Panc1 (cell line): ENCODE results near the gene ANKRD65. TPM values are rescaled to one million over a fixed set of nuclear protein-coding genes. Genes with fewer than 3 reads are reported as not detected.
"Not testable (repeated sequence)": the region's sequence is repeated elsewhere in the genome, so short reads cannot be mapped to it uniquely, and the experiment has no call there.

Source experiments
- ATAC-seq: fragments of 200-7000 bp; cut with Tn5 transposase; 2 replicates; pipeline ENCODE4 v1.9.1; 2020; ENCODE audit warnings: mild to moderate bottlenecking, moderate library complexity
- BruUV-seq: library from RNA; stranded (reverse); fragments of 400-500 nt; replicated peaks from 2 replicates; lab custom pipeline; 2021; lab: Mats Ljungman, UMichigan
- CTCF ChIA-PET: fragments of 300-600 bp; sonication (Branson Sonifier 250); formaldehyde crosslinking; loops from one replicate; lab custom pipeline; 2022; ENCODE audit warnings: antibody characterized with exemption; lab: Charles Lee
- POLR2A ChIA-PET: fragments of 300-600 bp; sonication (Branson Sonifier 250); formaldehyde crosslinking; loops from one replicate; lab custom pipeline; 2022; ENCODE audit warnings: antibody characterized with exemption; lab: Charles Lee
- DNase-seq: peaks from one replicate; pipeline ENCODE4 v3.0.0-alpha.2; 2010; ENCODE audit warnings: low read depth, low spot score
- H3K27ac ChIP-seq: 2 replicates; pipeline ENCODE4 v1.5.1; 2011; ENCODE audit warnings: mild to moderate bottlenecking, low read length, inconsistent platforms
- H3K27me3 ChIP-seq: fragments of 200-500 bp; sonication (Bioruptor generic); 2 replicates; pipeline ENCODE4 v1.6.0; 2014; ENCODE audit warnings: low read length, inconsistent platforms; ENCODE audit not compliant: control insufficient read depth, insufficient read depth
- H3K36me3 ChIP-seq: fragments of 200-500 bp; sonication (Bioruptor generic); 2 replicates; pipeline ENCODE4 v1.5.1; 2014; ENCODE audit warnings: inconsistent platforms, mild to moderate bottlenecking, low read length, moderate library complexity; ENCODE audit not compliant: control insufficient read depth, insufficient read depth
- H3K4me1 ChIP-seq: 2 replicates; pipeline ENCODE4 v1.5.1; 2011; ENCODE audit warnings: inconsistent platforms, mild to moderate bottlenecking, low read length, moderate library complexity; ENCODE audit not compliant: control insufficient read depth, insufficient read depth
- H3K4me3 ChIP-seq, 2 experiments: 2 replicates each; pipeline ENCODE4 v1.5.1; 2011 to 2012; ENCODE audit warnings: low read depth in 2 of 2, low read length in 2 of 2, mild to moderate bottlenecking in 2 of 2, inconsistent platforms in 1 of 2, moderate library complexity in 1 of 2
- H3K9me3 ChIP-seq: fragments of 200-500 bp; sonication (Bioruptor generic); 2 replicates; pipeline ENCODE4 v1.5.1; 2014; ENCODE audit warnings: low read depth, mild to moderate bottlenecking, inconsistent platforms, low read length, moderate library complexity; ENCODE audit not compliant: control insufficient read depth, insufficient read depth
- POLR2AphosphoS5 ChIP-seq: IDR thresholded peaks from 2 replicates; pipeline ENCODE4 v1.6.1; 2012; ENCODE audit warnings: mild to moderate bottlenecking, low read depth, low read length, moderate library complexity
- SIN3A ChIP-seq: IDR thresholded peaks from 2 replicates; pipeline ENCODE4 v1.6.1; 2012; ENCODE audit warnings: low read depth, mild to moderate bottlenecking, low read length, moderate library complexity, borderline replicate concordance; ENCODE audit not compliant: insufficient read depth
- TCF7L2 ChIP-seq: IDR thresholded peaks from 2 replicates; pipeline ENCODE4 v1.6.1; 2011; ENCODE audit warnings: mild to moderate bottlenecking, low read depth, low read length, inconsistent platforms
- in situ Hi-C: cut with HindIII; loops from 2 replicates; pipeline ENCODE4 v1.10.0; 2016; ENCODE audit warnings: low sequenced_read_pairs, low pct_unique_long_range_greater_than_20kb
- intact Hi-C: fragments of 100-400 bp; cut with micrococcal nuclease; formaldehyde crosslinking; loops from one replicate; pipeline ENCODE4 v1.10.0; 2022; ENCODE audit not compliant: unreplicated experiment
- total RNA-seq: library from RNA; stranded (reverse); gene quantifications from one replicate; pipeline ENCODE4 v1.2.1, GENCODE V29; 2021; ENCODE audit not compliant: unreplicated experiment
- TF ChIP-seq, protein P1 (sequence below), 2 experiments: IDR thresholded peaks; 2 replicates each; pipeline ENCODE4 v1.6.1; 2011 to 2012; ENCODE audit warnings: low read depth in 2 of 2, control low read depth in 1 of 2, low read length in 1 of 2, mild to moderate bottlenecking in 1 of 2, moderate library complexity in 1 of 2; ENCODE audit not compliant: insufficient read depth in 1 of 2
- TF ChIP-seq, protein P2 (sequence below): fragments of 450-650 bp; IDR thresholded peaks from 2 replicates; pipeline ENCODE4 v1.5.1; 2017; ENCODE audit warnings: mild to moderate bottlenecking

ANKRD65 gene
- total RNA-seq, 1 experiment from 2014 or later: 1.9 TPM

DNA sequence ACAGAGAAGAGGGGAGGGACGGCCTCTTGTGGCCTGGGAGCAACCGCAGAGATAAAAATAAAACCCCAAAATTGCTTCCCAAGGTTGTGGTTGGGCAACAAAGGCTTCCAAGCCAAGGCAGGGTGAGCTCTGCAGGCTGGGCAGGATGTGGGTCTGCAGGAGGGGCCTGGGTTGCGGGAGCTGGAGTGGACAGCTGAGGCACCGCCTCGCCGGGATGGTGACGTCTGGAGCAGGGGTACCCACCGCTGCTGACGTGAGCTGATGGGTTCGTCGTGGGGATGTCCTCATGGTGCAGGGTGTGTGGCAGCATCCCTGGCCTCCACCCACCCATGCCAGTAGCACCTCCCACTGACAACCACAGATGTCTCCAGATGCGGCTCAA lies 49.7 kb downstream of the ANKRD65 start:
- intact Hi-C loops (no loop called here), in situ Hi-C loops (no loop called here)
- ChIA-PET CTCF (interaction anchor here (0.9 to 1.8 kb wide), 3 partner anchors 26 to 98 kb away, joined by 3 to 8 read pairs (median 3); no protein-coding TSS in a partner anchor), POLR2A (interaction anchor here (0.6 kb wide), 1 partner anchor 388 kb away, joined by 3 read pairs; no protein-coding TSS in a partner anchor)
- DNase-seq: no peak
- Histone ChIP-seq H3K27ac (no peak overlapping the region), H3K4me1 (peaks cover 26% of the 10 kb centered on the region), H3K36me3 (peaks cover 16% of the 10 kb centered on the region; the same call in 1 of the 2 replicates), H3K9me3 (no peaks in the 10 kb centered on the region), H3K4me3 (no peak overlapping the region), H3K27me3 (no peaks in the 10 kb centered on the region)
- ATAC-seq: no peak
- BruUV-seq: no TSS peak
- no peak for TF ChIP-seq POLR2AphosphoS5
- TF ChIP-seq, protein P1, sequence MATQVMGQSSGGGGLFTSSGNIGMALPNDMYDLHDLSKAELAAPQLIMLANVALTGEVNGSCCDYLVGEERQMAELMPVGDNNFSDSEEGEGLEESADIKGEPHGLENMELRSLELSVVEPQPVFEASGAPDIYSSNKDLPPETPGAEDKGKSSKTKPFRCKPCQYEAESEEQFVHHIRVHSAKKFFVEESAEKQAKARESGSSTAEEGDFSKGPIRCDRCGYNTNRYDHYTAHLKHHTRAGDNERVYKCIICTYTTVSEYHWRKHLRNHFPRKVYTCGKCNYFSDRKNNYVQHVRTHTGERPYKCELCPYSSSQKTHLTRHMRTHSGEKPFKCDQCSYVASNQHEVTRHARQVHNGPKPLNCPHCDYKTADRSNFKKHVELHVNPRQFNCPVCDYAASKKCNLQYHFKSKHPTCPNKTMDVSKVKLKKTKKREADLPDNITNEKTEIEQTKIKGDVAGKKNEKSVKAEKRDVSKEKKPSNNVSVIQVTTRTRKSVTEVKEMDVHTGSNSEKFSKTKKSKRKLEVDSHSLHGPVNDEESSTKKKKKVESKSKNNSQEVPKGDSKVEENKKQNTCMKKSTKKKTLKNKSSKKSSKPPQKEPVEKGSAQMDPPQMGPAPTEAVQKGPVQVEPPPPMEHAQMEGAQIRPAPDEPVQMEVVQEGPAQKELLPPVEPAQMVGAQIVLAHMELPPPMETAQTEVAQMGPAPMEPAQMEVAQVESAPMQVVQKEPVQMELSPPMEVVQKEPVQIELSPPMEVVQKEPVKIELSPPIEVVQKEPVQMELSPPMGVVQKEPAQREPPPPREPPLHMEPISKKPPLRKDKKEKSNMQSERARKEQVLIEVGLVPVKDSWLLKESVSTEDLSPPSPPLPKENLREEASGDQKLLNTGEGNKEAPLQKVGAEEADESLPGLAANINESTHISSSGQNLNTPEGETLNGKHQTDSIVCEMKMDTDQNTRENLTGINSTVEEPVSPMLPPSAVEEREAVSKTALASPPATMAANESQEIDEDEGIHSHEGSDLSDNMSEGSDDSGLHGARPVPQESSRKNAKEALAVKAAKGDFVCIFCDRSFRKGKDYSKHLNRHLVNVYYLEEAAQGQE (IDR thresholded peaks at IDR 0.05; ENCODE audit: insufficient read depth in 1 of 2, low read depth in 2 of 2, low read length in 1 of 2): no peak
- TF ChIP-seq, protein P2, sequence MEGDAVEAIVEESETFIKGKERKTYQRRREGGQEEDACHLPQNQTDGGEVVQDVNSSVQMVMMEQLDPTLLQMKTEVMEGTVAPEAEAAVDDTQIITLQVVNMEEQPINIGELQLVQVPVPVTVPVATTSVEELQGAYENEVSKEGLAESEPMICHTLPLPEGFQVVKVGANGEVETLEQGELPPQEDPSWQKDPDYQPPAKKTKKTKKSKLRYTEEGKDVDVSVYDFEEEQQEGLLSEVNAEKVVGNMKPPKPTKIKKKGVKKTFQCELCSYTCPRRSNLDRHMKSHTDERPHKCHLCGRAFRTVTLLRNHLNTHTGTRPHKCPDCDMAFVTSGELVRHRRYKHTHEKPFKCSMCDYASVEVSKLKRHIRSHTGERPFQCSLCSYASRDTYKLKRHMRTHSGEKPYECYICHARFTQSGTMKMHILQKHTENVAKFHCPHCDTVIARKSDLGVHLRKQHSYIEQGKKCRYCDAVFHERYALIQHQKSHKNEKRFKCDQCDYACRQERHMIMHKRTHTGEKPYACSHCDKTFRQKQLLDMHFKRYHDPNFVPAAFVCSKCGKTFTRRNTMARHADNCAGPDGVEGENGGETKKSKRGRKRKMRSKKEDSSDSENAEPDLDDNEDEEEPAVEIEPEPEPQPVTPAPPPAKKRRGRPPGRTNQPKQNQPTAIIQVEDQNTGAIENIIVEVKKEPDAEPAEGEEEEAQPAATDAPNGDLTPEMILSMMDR: no peak
- TF ChIP-seq TCF7L2: no peak

DNA sequence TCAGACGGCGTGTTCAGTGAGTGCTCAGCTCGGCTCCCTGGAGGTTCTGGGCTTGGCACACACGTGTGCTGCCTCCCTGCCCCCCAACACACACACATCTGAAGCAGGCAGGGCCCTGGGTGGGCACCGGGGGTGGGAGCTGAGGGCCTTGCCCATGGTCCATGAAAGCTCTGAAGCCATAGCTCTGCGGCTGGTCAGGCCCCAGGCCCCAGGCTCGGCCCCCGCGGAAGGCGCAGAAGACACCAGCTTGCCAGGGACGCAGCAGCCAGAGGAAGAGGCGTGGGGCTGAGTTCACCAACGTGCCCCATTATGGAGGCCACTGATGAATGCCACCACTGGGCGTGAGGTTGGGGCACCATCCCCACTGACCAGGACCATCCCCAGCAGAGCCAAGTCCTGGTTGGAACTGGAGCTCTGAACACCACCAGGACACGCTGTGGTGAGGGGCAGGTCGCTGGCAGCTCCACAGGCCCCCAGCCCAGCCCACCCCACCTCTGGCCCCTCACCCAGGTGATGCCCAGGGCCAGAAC lies 50.2 kb downstream of the ANKRD65 start:
- BruUV-seq: no TSS peak
- CTCF ChIA-PET: no interaction called here
- in situ Hi-C loops (no loop called here), intact Hi-C loops (no loop called here)
- Histone ChIP-seq H3K27me3 (no peaks in the 10 kb centered on the region), H3K4me1 (peaks cover 24% of the 10 kb centered on the region), H3K36me3 (peaks cover 11% of the 10 kb centered on the region; the same call in 1 of the 2 replicates), H3K9me3 (no peaks in the 10 kb centered on the region), H3K27ac (no peak overlapping the region), H3K4me3 (no peak overlapping the region)
- POLR2A ChIA-PET: interaction anchor here (0.6 kb wide), 1 partner anchor 388 kb away, joined by 3 read pairs; no protein-coding TSS in a partner anchor
- ATAC-seq (no peak), DNase-seq (no peak)
- TF ChIP-seq, protein P1 (IDR thresholded peaks at IDR 0.05; ENCODE audit: insufficient read depth in 1 of 2, low read depth in 2 of 2, low read length in 1 of 2): no peak
- no peak for TF ChIP-seq TCF7L2
- TF ChIP-seq, protein P2: no peak
- no peak for TF ChIP-seq POLR2AphosphoS5
- TF ChIP-seq SIN3A: no peak

DNA sequence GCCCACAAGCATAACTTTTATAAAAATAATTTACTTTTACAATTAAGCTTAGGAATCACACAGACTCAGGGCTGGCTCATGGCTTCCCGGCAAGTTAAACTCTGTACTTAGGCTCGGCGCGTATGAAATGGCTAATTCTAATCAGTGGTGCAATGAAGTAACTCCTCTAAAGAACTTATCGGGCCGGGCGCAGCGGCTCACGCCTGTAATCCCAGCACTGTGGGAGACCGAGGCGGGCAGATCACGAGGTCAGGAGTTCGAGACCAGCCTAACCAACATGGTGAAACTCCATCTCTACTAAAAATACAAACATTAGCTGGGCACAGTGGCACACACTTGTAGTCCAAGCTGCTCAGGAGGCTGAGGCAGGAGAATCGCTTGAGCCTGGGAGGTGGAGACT lies 51.0 kb downstream of the ANKRD65 start:
- ATAC-seq, POLR2A ChIA-PET, in situ Hi-C loops, H3K9me3 ChIP-seq, H3K27ac ChIP-seq, H3K4me3 ChIP-seq, BruUV-seq, H3K27me3 ChIP-seq, DNase-seq, intact Hi-C loops: not testable (repeated sequence)
- Histone ChIP-seq H3K36me3 (peaks cover 10% of the 10 kb centered on the region; the same call in 1 of the 2 replicates), H3K4me1 (peaks cover 24% of the 10 kb centered on the region)
- CTCF ChIA-PET: interaction anchor here (1.0 kb wide), 1 partner anchor 136 kb away, joined by 5 read pairs; no protein-coding TSS in a partner anchor
